HG03025 (cell line): ENCODE measurements around the gene ALPK1.

Experiments used
- ATAC-seq: cut with Tn5 transposase; IDR thresholded peaks from one replicate; pipeline ENCODE4 v1.9.1; 2021; ENCODE audit warnings: mild to moderate bottlenecking, moderate library complexity; ENCODE audit not compliant: unreplicated experiment, low FRiP score

The ALPK1 gene

DNA sequence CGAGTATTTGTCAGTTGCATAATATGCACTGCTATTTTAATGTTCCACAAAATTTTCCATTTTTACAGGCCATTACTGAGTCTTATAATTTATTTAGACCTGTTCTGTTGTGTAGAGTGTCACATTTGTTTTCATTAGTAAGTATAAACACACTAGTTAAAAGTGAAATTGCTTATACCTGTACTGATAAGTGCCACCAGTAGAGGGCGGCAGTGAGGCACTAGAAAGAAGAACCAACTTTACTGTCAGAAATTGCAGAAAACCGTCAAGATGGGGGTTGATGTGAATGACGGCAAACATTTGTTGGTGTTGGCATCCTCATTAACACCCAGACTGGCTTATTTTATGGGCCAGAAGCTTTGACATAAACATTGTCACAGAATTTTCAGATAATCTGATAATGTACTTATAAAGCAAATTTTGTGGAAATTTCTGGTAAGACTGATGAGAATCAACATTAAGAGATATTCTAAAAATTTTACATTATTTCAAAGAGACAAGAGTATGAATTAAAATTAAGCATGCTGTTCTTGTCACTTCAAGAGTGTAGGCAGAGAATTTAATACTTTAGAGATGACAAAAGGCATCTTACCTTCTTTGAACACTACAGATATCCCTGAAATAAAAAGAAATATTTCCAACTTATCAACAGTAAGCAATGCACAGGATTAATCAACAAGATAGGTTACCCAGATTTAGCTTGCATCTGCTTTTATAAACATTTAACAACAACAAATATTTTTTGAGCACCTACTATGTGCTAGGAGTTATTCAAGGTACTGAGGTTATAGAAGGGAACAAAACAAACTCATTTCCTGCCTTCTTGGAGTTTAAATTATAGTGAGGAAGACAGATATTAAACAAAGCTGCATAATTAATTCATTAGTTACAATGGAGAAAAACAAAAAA, 24.9 kb downstream of the ALPK1 start:
- ATAC-seq = no peak

DNA sequence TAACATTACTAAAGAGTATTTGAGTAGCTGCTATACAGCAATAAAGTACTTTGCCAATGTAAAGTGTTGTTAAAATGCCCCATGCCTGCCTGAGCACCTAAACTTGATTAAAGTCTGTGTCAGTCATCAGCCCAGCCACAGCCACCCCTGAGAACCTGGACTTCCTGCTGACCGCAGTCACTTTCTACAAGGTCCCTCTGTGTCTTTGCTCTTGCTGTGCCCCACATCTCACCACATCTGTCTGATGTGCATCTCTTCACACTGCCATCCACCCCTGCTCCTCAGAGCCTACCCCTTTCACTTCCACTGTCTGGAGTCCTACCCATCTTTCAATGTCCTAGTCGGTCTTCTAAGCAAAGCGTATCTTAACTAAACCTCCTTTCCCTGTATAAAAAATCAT, 25.7 kb downstream of the ALPK1 start:
- ATAC-seq = no peak

DNA sequence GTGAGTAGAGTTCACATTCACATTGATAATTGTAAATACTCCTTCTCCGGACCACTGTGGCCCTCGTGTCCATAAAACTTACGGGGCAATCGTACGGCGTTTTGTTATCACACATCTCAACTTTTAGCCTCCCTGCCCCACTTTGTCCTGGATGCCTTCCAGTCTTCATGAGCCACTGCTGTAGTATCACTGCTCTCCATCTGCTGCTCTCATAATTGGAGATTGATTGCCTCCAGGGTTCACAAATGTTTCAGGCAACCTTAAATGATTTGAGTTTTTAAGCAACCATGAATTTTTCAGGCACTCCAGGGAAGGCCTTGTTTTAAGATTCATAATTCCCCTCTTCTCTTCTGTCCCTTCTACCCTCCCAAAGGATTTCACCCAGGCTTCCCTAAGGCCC, 28.4 kb downstream of the ALPK1 start:
- no peak for ATAC-seq

DNA sequence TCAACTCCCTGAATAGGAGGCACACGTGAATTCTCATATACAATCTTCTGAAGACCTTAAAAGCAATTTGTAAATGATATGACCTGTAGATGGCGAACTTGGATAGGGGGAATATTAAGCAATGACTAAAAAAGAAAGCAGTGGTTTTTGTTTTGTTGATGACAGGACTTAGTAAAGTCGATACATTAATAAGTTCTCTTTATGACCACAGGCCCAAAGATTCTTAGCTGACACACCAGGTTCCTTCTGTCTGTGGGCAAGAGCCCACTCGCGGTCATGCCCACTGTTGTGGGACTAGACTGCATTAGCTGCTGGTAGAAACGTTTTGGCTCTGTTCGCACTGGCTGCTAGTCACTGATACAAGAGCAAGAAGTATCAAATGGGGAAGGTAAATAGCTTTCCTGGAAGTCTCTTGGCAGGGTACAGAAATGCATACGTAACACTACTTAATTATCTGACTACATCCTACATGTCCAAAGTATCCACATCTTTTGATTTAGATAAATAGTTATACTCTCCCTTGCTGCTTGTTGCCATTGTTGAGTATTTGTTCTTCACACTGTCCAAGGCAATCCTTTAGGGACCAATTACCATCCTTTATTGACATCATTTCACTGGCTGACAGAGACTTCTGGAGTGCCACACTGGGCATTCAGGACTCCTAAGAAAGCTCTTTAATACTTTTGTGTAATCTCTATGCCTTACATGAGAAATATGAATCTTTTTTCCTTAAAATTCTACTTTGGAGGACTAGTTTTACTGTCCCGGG, 31.0 kb downstream of the ALPK1 start:
- peak; percentile 64 for ATAC-seq

DNA sequence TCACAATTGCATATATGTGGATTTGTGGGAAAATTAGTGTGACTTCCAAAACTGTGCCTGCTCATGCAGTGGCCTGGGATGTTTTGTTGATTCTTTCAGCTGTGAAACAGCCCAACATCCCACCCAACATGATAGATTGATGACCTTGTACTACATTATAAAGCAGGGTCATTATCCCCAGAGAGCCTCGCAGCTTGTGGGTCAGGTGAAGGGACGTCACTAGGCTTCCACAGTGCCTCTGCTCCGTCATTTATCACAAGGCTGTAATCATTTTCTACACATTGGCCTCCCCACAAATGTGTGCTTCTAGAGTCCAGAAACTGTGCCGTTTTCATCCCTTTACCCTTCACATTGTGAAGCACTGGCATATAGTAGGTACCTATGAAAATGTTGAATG, 31.6 kb downstream of the ALPK1 start:
- ATAC-seq = no peak

DNA sequence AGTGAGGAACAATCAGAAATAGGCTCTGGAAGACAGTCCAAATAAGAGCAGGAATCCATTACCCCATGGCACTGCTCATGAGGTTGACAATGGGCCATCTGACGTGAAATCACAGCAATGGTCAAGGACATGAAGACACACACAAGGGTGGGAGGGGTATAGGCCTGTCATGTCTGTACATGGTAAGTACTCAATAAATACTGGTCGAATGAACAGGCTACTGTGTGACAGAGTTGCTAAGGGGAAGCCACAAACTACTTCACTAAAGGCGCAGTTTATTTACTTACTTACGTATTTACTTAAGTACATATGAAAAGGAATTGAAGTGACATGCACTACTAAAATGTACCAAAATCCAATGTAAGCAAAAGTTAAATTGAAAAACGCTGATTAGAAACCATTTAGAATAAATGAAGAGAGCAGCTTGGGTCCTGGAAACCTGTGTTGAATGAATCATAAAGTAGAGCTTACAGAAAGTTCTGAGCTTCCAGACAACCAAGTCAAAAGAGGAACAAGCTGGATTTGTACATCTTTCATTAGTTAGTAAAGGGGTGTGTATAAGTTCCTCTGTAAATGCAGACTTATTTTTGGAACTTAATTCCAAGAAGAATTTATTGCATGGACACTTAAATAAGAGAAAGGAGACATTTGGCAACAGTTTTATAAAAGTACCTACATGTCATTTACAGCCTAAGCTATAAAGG, 32.7 kb downstream of the ALPK1 start:
- no peak for ATAC-seq

DNA sequence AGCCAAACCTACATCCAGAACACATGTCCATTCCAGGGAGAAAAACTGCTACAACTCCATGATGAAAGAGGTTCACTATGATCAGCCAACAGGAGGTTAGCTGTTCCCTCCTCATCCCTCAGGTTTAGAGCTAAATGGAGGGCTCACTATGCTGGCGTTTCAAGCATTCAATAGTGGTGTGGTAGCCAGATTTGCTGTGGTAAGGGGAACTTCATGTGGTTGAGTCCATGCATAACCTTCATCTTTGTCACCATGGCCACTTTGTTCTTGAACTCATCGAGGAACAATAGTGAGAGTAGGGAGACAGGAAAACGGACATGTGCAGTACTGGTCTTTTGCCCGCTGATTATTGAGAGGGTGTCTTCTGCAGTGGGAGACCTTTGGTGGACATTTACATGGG, 33.8 kb downstream of the ALPK1 start:
- no peak for ATAC-seq

DNA sequence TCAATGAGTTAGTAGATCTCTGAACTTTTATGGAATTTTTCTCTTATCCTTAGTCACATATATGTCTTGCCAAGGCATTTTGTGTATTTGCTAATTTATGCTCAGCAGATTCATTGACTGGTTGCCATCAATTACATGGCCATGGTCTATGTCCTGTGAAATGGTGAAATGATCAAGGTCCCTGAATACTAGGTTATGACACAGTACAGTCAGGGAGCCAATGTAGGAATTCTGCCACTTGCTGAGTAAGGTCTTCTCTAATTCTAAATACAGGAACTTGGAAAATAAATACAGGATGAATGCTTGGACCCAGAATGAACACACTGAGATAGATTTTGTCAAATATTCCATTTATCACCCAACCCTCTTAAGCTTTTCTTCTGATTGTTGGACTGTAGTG, 35.2 kb downstream of the ALPK1 start:
- ATAC-seq = no peak

DNA sequence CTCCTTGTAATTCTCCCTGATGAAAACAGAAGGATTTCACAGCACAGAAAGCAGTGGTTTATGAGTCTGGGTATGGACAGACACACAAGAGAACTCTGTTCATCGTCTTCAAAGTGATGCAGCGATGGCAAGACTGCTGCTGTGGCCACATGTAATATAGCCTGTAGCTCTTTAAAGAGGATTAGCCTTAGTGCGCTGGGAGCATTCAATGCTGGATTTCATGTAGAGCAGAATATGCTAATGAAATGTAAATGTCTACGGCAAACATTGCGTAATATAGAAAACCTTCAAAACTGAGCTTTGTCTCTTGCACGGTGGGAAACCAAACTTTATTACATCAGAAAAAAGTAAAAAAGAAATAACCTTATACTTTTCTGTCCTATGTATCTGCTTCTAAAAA, 42.9 kb downstream of the ALPK1 start:
- ATAC-seq = no peak

DNA sequence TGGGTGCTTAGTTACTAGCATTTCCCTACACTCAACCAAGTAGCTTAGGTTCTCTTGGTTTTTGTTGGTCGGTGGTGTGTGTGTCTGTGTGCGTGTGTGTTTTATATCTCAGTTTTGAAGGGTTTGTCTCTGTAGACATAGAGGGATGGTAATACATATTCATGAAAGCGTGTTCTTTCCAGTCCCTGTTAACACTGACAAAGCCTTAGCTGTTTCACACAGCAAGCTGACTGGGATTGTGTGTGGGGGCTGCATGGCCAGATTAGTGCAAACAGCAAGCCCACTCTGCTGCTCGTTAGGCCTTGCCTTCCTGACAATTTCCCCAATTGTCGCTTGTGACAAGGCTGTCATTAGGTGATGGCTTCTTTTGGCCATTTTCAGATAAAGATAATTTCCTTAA, 43.9 kb downstream of the ALPK1 start:
- ATAC-seq = no peak

DNA sequence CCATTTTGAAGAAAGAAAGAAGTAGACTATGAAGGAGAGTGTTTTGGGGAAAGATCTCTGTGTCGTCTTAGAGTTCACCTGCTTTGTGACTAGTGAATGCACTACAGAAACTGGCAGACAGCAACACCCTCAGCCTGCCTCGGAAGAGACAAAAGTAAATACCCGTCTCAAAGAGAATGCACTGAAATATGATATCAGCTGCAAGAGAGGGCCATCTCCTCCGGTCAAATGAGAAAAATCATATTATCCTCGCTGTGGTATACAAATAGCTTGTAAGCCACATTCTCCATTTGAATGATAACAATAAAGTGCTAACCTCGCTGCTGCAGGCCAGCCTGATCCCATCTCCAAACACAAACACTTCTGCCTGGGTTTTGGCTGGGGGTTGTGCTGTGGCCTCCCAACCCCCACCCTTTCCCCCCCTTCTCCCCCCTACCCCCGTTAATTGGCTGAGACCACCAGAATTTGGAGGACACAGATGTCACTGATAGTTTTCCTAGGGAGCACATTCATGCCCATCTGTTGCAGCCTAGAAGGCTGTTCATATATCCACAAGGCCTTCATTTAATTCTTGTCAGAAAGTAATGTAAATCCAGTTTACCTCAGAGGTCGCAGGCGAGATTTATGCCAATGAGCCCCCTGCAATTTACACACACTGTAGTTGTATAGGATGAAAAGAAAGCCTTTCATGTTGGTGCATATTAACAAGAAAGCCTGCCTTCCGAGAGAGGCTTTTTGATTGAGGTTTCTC, 46.3 kb downstream of the ALPK1 start:
- ATAC-seq = no peak

DNA sequence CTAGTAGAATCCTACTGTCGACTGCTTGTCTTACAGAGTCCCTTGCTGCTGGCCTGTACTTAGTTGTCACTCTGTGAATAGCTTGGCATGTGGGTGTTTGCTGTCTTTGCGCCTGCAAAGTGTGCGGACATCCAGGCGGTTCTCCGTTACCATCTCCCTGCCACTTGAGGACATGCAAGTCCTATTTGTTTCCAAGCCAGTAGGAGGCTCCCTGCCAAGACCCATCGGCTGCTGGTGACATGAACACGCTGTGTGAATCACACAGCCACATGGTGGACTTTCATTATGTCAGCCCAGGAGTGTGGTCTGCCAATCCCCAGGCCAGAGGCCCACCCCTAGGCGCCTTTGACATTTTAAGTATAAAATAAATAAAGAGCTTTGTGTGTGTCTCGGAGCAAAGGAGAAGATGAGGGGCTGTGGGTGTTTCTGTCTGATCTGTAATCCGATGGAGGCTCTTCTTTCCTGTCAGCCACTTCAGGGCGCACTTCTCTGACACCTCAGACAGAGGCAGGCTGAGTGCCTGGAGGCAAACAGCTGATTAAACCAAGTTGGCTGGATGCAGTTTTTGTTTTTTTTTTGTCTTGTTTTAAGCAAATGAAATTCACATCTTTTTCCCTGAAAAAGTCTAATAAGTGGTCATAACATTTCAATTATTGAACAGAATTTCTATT, 51.5 kb downstream of the ALPK1 start:
- ATAC-seq = no peak

DNA sequence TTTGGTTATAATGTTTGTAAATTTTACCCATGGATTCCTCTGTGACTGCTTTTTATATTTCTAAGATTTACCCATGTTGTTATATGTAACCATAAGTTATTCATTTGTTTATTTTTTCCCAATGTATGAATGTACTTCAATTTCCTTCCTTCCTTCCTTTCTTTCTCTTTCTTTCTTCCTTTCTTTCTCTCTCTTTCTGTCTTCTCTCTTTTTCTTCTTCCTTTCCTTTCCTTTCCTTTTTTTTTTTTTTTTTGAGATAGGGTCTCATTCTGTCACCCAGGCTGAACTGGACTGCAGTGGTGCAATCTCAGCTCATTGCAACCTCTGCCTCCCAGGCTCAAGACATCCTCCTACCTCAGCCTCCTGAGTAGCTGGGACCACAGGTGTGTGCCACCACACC, 55.6 kb downstream of the ALPK1 start:
- ATAC-seq = no peak

DNA sequence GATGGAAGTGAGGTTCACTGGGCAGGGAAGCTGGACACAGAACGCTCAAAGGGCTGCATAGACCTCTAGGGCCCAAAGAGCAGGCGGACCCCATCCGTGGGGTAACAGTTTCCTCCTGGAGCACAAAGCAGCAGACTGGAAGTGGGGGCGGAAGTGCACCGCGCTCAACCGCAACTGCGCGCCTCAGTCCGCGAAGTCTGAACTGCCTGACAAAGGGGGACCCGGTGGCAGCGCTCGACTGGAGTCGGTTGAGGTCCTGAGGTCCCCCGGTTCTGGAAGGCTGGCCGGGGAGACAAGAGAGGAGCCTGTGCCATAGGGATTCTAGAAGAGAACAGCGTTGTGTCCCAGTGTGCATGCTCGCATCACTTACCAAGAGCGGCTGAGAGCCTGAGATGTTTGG, 58.5 kb downstream of the ALPK1 start:
- no peak for ATAC-seq

DNA sequence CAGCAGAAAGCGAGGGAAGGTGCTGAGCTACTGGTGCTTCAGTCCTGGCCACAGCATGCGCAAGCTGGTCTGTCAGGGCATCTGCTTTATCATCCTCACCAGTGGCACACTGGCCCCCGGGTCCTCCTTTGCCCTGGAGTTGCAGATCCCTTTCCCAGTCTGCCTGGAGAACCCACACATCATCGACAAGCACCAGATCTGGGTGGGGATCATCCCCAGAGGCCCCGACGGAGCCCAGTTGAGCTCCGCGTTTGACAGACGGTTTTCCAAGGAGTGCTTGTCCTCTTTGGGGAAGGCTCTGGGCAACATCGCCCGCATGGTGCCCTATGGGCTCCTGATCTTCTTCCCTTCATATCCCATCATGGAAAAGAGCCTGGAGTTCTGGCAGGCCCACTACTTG, 60.3 kb downstream of the ALPK1 start:
- ATAC-seq = no peak

DNA sequence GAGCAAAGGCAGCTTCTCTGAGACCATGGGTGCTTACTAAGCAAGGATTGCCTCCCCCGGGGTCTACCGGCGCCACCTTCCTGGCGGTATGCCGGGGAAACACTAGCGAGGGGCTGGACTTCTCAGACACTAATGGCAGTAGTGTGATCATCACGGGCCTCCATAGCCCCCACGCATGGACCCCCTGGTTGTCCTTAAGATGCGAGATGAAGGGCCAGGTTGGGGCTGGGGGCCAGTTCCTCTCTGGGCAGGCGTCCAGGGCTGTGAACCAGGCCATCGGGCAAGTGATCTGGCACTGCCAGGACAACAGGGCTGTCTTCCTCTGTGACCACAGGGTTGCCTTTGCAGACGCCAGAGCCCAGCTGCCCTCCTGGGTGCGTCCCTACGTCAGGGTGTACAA, 60.7 kb downstream of the ALPK1 start:
- ATAC-seq = no peak

DNA sequence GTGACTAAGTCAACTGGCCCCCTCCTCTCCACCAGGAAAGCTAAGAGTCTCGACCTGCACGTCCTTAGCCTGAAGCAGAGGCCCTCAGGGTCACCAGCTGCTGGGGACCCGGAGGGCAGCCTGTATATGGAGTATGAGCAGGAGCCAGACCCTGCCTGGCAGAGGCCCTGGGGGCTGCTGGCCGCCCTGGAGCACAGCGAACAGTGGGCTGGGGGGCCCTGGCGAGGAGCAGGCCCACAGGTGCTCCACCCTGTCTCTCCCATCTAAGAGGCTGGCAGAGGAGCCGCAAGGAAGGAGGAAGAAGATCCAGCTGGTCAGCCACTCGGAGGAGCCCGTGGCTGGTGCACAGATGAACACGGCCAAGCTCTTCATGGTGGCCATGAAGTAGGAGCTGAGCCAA, 61.2 kb downstream of the ALPK1 start:
- no peak for ATAC-seq

DNA sequence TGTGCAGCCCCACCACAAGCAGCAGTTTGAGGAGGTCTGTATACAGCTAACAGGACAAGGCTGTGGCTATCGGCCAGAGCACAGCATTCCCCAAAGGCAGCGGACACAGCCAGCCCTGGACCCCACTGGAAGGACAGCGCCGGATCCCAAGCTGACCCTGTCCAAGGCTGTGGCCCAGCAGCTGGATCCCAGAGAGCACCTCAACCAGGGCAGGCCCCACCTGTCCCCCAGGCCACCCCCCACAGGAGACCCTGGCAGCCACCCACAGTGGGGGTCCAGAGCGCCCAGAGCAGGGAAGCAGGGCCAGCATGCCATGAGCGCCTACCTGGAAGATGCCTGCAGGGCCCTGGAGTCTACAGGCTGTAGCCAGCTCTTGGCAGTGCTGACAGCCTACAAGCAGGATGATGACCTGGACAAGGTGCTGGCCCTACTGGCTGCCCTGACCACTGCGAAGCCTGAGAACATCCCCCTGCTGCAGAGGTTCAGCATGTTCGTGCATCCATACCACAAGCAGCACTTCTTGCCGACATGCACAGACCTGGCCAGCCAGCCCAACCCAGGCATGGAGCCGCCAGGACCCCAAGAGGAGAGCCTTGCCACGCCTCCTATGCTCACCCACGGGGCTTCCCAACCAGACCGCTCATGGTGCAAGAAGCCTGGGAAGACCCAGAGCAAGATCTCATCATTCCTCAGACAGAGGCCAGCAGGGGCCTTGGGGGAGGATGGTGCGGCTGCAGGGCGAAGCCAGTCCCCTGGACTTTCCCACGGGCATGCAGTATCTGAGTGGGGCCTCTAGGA, 62.0 kb downstream of the ALPK1 start:
- no peak for ATAC-seq

DNA sequence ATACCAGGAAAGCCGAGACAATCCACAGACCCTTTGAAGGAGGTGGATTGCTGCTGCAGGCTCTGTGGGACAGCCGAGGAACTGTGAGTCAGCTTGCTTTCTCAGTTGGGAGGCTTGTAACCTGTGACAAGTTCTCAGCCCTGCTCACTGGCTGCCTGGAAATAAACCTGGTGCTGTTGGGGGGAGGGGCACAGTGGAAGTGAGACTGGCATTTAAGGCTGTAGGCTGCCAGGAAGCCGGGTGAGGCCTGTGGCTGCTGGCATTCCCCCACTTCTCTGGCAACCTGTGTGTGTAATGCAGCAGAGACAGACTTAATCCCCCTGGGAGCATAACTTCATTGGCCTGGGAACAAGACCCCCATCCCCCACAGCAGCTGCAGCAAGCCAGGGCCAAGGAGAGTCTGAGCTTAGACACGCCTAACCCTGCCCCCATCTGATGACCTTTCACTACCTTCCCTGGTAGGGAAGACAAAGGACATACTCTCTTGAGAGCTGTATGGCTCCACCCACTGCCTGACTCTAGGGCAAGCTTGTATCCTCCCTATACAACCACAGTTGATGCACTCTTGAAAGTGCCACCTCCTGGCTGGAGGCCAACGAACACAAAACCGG, 64.1 kb downstream of the ALPK1 start:
- no peak for ATAC-seq
